Activated T-cell treated with anti-CD3 and anti-CD28 coated beads, Interleukin-2, amount 50 U/mL, for 24 hours (primary cell): ENCODE data around the gene SMYD3.

Experiments used
- DNase-seq: peaks from one replicate; pipeline ENCODE4 v3.0.0-alpha.2; 2020
- H3K27ac Mint-ChIP-seq: 2 replicates; pipeline ENCODE4 v1.8.0; 2020; ENCODE audit warnings: mild to moderate bottlenecking, mixed read lengths
- H3K27me3 Mint-ChIP-seq: 2 replicates; pipeline ENCODE4 v1.8.0; 2020; ENCODE audit warnings: mixed read lengths
- H3K36me3 Mint-ChIP-seq: 2 replicates; pipeline ENCODE4 v1.8.0; 2020; ENCODE audit warnings: low read depth, mixed read lengths
- H3K4me1 Mint-ChIP-seq: 2 replicates; pipeline ENCODE4 v1.8.0; 2020; ENCODE audit warnings: low read depth, mixed read lengths
- H3K4me3 Mint-ChIP-seq: 2 replicates; pipeline ENCODE4 v1.8.0; 2020; ENCODE audit warnings: mild to moderate bottlenecking, moderate library complexity, mixed read lengths
- H3K9me3 Mint-ChIP-seq: 2 replicates; pipeline ENCODE4 v1.8.0; 2020; ENCODE audit warnings: mixed read lengths

SMYD3 gene

DNA sequence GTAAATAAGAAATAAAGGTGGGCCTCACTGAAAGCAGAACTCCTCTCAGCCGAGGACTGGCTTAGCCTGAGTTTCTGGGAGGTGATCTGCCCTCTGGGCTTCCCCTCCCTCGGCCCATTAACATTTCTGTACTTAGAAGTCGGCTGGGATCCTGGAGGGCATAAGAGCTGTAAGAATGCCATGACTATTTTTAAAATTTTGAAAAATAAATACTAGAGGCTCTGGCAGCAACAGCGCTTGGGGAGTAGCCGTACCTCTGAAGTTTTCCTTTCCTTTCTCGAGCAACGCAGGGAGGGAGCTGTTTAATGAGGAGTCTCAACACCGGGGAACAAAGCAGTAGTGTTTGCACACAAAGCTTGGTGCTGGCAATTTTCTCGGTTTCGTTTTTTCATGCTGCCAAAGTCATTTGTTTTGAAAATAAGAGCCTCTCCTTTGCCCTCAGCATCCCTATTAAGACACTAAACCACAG lies 498.7 kb downstream of the SMYD3 start:
- H3K27me3 Mint-ChIP-seq = no peaks in the 10 kb centered on the region
- H3K4me1 Mint-ChIP-seq = peaks cover 3% of the 10 kb centered on the region
- H3K4me3 Mint-ChIP-seq = no peak overlapping the region

DNA sequence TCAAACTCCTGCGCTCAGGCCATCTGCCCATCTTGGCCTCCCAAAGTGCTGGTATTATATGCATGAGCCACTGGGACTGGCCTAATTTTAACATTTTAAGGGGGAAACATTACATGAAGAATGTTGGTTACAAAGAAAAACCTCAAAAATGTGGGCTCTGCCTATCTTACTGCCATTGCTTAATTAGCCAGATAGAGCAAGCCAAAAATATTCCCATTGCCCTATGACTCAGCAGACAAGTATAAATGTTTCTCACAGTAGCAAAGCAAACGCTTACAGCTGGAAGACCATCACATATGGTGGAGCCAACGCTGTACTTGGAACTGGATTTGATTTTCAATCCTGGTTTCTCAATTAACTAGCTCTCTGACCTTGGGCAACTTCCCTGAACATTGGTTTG lies 502.0 kb downstream of the SMYD3 start:
- Mint-ChIP-seq H3K27ac (no peak overlapping the region), H3K9me3 (no peaks in the 10 kb centered on the region), H3K4me1 (no peaks in the 10 kb centered on the region), H3K27me3 (no peaks in the 10 kb centered on the region), H3K4me3 (no peak overlapping the region), H3K36me3 (no peaks in the 10 kb centered on the region)
- DNase-seq = no peak

More for the DNA sequence above, 498.7 kb downstream of the SMYD3 start:
- H3K36me3 Mint-ChIP-seq = no peaks in the 10 kb centered on the region
- DNase-seq = no peak
- H3K9me3 Mint-ChIP-seq = no peaks in the 10 kb centered on the region
- H3K27ac Mint-ChIP-seq = no peak overlapping the region

DNA sequence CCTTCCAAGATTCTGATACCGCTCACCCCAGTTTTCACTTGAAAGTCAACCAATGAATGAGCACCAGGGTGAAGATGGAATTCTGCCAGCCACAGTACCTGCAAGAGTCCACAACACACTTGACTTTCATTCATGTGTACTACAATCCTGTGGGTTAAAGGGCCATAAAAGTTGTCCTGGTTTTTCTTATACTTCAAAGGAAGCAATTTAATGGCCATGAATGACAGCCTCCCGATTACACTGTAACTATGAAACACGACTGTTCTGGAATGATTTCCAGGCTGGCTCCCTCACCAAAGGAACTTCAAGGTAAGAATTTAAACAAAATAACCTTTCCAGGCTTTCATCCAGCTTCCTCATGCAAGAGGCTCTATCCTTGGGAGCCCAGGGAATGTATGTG lies 502.8 kb downstream of the SMYD3 start:
- no peak for DNase-seq
- Mint-ChIP-seq H3K27ac (no peak overlapping the region), H3K27me3 (no peaks in the 10 kb centered on the region), H3K4me3 (no peak overlapping the region), H3K36me3 (no peaks in the 10 kb centered on the region), H3K9me3 (no peaks in the 10 kb centered on the region), H3K4me1 (no peaks in the 10 kb centered on the region)

DNA sequence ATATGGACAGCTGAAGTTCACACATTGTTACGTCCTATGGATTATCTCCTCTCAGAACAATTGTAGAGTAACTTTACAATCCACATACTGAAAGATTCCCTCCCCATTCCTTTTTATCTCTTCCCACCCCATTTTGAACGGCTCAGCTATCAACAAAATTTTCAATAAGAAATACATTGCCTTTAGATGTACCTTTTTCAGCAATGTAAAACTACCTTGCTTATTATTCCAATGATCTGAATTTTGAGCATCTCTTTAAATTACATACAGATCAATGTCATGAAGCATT lies 503.7 kb downstream of the SMYD3 start:
- H3K4me3 Mint-ChIP-seq = no peak overlapping the region
- no peaks in the 10 kb centered on the region for H3K36me3 Mint-ChIP-seq
- no peaks in the 10 kb centered on the region for H3K4me1 Mint-ChIP-seq
- H3K9me3 Mint-ChIP-seq = no peaks in the 10 kb centered on the region
- no peak for DNase-seq
- H3K27me3 Mint-ChIP-seq = no peaks in the 10 kb centered on the region
- no peak overlapping the region for H3K27ac Mint-ChIP-seq

DNA sequence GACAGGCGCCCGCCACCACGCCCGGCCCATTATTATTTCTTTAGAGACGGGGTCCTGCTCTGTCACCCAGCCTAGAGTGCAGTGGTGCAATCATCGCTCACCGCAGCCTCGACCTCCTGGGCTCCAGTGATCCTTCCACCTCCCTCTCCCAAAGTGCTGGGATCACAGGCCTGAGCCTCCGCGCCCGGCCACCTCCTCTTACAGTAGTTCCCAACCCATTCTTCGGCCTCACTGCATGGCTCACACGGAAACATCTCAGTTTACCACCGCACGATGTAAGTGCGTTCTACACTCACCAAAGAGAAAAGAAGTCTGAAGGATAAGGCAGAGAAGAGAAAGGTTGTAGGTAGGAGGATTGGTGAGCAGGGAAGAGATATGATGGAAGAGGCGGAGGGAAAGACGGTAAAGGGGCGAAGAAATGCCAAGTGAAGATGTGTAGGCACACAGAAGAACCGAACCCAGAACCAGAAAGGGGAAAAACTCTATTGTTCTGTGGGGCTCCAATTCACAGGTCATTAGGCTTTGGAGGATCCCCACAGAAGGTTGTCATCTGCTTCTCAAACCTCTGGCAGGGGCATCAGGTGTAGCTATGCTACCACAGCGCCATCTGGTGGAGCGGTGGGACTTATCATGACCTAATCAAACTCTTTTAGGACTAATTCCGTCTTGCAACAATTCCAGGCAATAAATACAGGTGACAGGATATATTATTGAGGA lies 504.2 kb downstream of the SMYD3 start:
- Mint-ChIP-seq H3K4me3 (no peak overlapping the region), H3K36me3 (no peaks in the 10 kb centered on the region), H3K4me1 (no peaks in the 10 kb centered on the region), H3K27ac (no peak overlapping the region), H3K27me3 (no peaks in the 10 kb centered on the region), H3K9me3 (no peaks in the 10 kb centered on the region)
- peak; percentile 87 for DNase-seq

DNA sequence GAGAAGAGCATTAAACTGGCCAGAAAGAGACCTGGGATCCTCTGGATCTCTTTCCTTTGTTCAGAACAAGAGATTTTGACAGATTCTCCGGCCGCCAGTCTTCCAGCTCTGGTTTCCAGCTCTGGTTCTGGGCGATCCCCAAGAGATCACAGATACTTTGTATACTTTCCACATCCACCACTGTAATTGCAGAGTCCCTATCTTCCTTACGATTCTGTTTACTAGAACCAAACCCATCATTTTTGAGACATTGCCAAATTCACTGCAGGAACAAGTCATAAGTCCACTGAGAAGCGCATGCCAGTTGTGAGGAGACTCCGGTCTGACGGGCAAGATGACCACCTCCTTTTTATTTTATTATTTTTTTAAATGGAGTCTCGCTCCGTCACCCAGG lies 505.2 kb downstream of the SMYD3 start:
- Mint-ChIP-seq H3K27ac (no peak overlapping the region), H3K4me1 (no peaks in the 10 kb centered on the region), H3K36me3 (no peaks in the 10 kb centered on the region), H3K27me3 (no peaks in the 10 kb centered on the region), H3K4me3 (no peak overlapping the region), H3K9me3 (no peaks in the 10 kb centered on the region)
- no peak for DNase-seq

DNA sequence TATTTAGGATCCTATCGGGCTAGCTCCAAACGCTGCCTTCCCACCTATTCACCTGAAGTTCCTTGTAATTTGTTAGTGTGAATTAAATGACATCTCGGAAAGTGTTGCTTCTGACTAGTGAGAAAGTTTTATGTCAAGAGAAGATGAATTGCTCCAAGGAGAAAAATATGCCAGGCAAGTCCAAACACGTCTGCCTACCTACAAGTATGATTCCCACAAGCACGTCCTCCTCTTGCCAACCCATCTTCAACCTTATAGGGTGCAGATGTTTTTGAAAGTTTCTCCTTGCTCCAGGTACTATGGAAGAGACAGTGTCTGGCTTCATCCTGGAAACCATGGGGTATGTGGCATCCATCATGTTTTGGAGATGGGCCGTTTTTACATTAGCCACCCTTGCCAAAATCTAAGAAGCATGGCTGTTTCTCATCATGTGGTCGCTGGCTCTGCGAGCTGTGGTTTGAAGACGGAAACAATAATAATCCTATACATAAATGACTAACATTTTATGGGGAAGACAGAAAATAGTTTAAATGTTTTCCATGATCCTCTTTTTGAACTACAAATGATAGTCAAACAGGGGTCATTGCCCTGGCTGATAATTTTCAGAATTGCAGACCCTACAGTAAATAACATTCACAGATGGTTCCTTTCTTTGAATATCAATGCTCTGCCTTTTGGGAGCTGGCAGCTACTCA lies 505.8 kb downstream of the SMYD3 start:
- Mint-ChIP-seq H3K27me3 (no peaks in the 10 kb centered on the region), H3K4me3 (no peak overlapping the region), H3K9me3 (no peaks in the 10 kb centered on the region), H3K27ac (no peak overlapping the region), H3K36me3 (no peaks in the 10 kb centered on the region), H3K4me1 (no peaks in the 10 kb centered on the region)
- no peak for DNase-seq

DNA sequence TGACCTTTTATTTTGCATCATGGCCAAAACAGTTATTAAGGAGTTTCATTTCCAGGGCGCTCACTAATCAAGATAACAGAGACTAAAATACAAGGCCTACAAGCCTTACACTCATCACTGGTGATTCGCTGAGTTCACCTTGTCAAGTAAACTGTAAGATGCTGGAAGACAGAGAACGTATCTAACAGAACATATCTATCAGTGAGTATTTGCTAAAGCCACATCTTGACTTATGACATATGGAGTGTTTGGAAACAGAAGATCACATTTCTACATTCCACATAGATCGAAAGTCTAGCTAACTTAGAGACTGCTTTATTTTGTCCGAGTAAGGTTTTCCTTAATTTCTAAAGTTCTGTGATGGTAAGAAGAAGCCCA lies 506.5 kb downstream of the SMYD3 start:
- H3K9me3 Mint-ChIP-seq = no peaks in the 10 kb centered on the region
- no peak overlapping the region for H3K4me3 Mint-ChIP-seq
- no peaks in the 10 kb centered on the region for H3K36me3 Mint-ChIP-seq
- no peak for DNase-seq
- H3K27me3 Mint-ChIP-seq = no peaks in the 10 kb centered on the region
- no peak overlapping the region for H3K27ac Mint-ChIP-seq
- no peaks in the 10 kb centered on the region for H3K4me1 Mint-ChIP-seq

DNA sequence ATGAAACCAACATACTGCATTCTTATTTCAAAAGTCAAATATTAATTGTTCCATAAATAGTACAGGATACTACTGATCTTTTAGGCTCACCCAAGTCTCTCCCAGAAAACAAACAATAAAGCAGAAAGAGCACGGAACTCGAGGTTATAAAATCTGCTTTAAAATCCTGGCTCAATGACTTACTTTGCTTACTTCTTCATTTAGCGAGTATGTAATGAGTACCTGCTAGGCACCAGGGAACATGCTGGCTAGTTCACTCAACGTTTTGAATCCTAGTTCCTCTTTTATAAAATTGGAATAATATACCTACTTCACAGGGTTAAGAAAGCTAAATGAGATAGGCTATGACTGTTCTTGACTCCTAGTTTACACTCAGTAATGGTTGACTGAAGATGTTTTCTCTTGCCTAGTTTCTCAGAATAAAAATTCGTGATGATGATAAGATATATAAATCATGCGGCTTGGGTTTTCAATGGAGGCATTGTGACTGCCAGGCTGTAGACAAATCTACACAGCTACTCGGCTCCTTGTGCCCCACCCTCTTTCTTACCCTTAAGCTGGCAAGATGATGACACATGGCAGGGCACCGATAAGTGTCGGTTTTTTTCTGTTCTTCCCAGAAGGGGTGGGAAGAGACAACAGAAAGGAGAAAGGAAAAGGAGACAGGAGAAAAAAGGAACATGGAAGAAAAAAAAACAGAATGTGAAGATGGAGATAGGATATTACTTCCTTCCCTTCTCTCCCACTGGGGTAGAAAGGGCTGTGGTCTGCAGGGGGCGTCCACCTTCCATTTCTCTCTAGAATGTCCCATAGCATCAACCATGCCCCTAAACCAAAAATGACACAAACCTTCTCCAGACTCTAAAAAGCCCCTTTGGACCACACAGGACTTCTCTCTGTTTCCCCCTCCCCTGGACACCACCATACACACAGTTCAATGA lies 507.1 kb downstream of the SMYD3 start:
- Mint-ChIP-seq H3K36me3 (no peaks in the 10 kb centered on the region), H3K9me3 (no peaks in the 10 kb centered on the region), H3K27ac (no peak overlapping the region), H3K4me3 (no peak overlapping the region), H3K4me1 (no peaks in the 10 kb centered on the region), H3K27me3 (no peaks in the 10 kb centered on the region)
- no peak for DNase-seq

DNA sequence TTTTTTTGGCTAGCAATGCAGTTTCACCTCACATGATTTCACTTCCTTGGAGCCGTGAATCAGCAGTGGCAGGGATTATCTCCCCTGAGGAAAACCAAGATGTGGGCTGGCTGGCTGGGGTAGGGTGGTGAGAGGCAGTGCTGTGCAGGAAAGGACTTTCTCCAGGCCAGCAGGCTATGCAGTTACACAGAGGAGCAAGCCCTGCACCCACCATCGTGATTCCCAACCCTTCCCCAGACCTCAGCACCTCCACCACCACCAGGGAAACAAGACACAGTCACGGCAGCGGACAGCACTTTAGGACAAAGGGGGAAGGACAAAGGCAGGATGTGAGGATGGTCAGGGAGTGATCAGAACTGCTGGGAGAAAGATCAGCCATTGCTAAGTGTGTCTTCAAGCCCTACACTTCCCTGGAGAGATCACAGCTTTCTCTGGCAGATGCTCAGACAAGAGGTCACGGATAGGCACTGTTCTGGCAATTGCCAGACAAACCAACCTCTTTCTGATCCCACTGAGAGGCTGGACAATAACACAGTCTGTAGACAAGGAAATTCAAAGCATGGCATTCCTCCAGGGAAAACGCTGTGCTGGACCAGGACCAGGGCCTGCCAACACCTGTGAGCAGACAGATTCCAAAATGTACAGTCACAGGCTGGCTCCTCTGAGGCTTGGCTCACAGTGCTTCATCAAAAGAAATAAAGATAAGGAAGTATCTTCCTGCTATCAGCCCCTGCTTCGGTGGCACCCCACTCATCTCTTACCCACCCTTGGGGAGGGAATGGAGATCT lies 509.4 kb downstream of the SMYD3 start:
- Mint-ChIP-seq H3K36me3 (no peaks in the 10 kb centered on the region), H3K4me1 (no peaks in the 10 kb centered on the region), H3K27me3 (no peaks in the 10 kb centered on the region), H3K27ac (no peak overlapping the region), H3K9me3 (no peaks in the 10 kb centered on the region), H3K4me3 (no peak overlapping the region)
- DNase-seq = no peak

DNA sequence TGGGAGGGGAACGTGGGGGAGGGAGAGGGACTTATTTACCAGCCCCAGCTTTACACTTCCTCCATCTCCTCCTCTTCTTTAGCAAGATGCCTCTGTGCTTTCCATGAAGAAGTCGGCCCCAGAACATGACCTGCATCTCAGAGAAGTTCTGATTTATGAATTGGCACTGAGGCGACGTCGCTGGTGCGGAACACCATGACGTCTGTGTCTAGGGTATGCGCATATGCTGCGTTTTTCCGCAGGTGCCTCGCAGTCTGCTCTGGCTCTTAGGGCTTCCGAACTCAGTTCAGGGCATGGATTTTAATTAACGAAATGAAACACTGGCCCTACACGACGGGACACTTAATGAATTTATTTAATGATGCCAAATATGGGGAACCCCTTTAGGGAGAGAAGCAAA lies 510.3 kb downstream of the SMYD3 start:
- DNase-seq = no peak
- no peaks in the 10 kb centered on the region for H3K4me1 Mint-ChIP-seq
- H3K27ac Mint-ChIP-seq = no peak overlapping the region
- H3K4me3 Mint-ChIP-seq = no peak overlapping the region
- H3K9me3 Mint-ChIP-seq = no peaks in the 10 kb centered on the region
- no peaks in the 10 kb centered on the region for H3K36me3 Mint-ChIP-seq
- H3K27me3 Mint-ChIP-seq = no peaks in the 10 kb centered on the region

DNA sequence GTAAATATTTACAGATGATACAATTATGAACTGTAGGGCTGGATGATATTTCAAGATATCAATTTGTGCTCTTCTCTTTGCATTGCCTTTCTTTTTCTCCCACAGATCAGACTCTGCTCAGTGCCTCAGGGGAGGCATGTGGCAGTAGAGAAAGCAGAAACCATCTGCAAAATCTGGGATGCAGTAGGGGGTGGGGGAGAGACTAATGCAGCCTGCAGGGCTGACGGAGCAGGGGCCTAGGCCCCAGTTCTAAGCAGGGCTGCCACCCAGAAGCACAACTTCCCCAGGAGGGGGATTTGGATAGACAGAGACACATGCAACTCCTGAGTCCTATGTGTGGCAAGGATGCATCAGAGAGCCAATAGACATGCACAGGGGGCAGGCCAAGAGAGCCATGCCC lies 511.6 kb downstream of the SMYD3 start:
- H3K36me3 Mint-ChIP-seq = no peaks in the 10 kb centered on the region
- H3K9me3 Mint-ChIP-seq = no peaks in the 10 kb centered on the region
- no peak overlapping the region for H3K4me3 Mint-ChIP-seq
- no peak overlapping the region for H3K27ac Mint-ChIP-seq
- no peaks in the 10 kb centered on the region for H3K27me3 Mint-ChIP-seq
- no peak for DNase-seq
- H3K4me1 Mint-ChIP-seq = no peaks in the 10 kb centered on the region

DNA sequence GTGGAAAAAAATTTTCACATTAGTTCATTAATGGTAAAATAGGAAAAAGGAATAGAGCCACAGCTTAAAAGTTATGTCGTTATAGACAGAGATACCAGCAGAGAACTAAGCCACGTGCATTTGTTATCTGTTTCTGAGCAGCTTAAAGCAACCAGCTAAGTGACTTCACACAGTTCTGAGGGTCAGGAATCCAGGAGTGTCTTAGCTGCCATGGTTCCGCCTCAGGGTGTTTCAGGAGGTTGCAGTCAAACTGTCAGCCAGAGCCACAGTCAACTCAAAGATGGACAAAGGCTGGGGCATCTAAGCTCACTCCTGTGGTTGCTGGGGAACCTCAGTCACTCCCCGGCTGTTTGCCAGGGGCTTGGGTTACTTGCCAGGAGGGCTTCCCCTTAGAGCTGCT lies 515.8 kb downstream of the SMYD3 start:
- no peak overlapping the region for H3K27ac Mint-ChIP-seq
- H3K4me3 Mint-ChIP-seq = no peak overlapping the region
- H3K4me1 Mint-ChIP-seq = no peaks in the 10 kb centered on the region
- no peaks in the 10 kb centered on the region for H3K9me3 Mint-ChIP-seq
- H3K36me3 Mint-ChIP-seq = no peaks in the 10 kb centered on the region
- DNase-seq = no peak
- H3K27me3 Mint-ChIP-seq = no peaks in the 10 kb centered on the region

DNA sequence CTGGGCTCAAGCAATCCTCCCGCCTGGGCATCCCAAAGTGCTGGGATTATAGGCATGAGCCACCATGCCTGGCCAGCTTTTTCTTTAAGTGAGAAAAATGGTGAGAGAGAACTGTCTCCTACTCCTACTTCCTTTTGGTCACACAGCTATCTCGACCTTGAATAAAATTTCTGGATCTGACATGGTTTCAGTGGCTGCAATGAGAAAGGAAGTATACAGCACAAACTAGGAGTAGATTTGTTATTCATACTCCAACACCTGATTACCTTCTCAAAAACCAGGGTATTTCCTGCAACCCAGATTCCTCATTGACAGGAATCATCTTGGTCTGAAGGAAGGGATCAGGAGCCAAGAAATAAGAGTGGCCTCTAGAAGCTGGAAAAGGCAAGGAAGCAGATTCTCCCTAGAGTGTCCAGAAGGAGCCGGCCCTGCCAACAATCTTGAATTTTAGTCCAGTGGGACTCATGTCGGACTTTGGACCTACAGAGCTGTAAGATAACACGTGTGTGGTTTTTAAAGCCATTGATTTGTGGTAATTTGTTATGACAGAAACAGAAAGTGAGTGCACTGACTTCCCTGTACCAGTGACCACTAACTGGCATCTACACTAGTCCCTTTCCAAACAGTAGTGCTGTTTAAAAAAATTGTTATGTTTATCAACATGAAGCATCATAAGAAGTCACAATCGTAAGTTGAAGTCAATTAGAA lies 516.6 kb downstream of the SMYD3 start:
- Mint-ChIP-seq H3K9me3 (no peaks in the 10 kb centered on the region), H3K27me3 (no peaks in the 10 kb centered on the region), H3K36me3 (no peaks in the 10 kb centered on the region), H3K4me3 (no peak overlapping the region), H3K4me1 (no peaks in the 10 kb centered on the region), H3K27ac (no peak overlapping the region)
- no peak for DNase-seq
